SU-DHL-6 (cell line): Measurements from ENCODE around the gene MIPEP.

Experiments used
- H2AFZ ChIP-seq: fragments of 200-600 bp; sonication (generic); 2 replicates; pipeline ENCODE4 v1.6.1; 2014; ENCODE audit warnings: low read depth, mild to moderate bottlenecking, moderate library complexity, mixed read lengths, antibody characterized with exemption, low read length; ENCODE audit not compliant: severe bottlenecking
- H3F3A ChIP-seq: fragments of 200-600 bp; shearing (Covaris generic); 2 replicates; pipeline ENCODE4 v1.6.0; 2016; ENCODE audit warnings: antibody characterized with exemption, mild to moderate bottlenecking; ENCODE audit not compliant: insufficient read depth
- H3K27ac ChIP-seq: fragments of 200-600 bp; sonication (generic); 2 replicates; pipeline ENCODE4 v1.5.1; 2016; ENCODE audit warnings: low read depth, mild to moderate bottlenecking, low read length, moderate library complexity, mixed read lengths
- H3K27me3 ChIP-seq: fragments of 200-600 bp; sonication (generic), shearing (Covaris generic); 2 replicates; pipeline ENCODE4 v1.6.0; 2014; ENCODE audit warnings: mild to moderate bottlenecking, low read length
- H3K36me3 ChIP-seq: fragments of 200-600 bp; sonication (generic); 2 replicates; pipeline ENCODE4 v1.6.1; 2014; ENCODE audit warnings: mild to moderate bottlenecking, low read length, mixed read lengths
- H3K4me2 ChIP-seq: fragments of 300-600, 200-600 bp; shearing (Covaris generic), sonication (generic); 2 replicates; pipeline ENCODE4 v1.6.0; 2014; ENCODE audit warnings: low read length, low read depth, mild to moderate bottlenecking; ENCODE audit not compliant: poor library complexity, severe bottlenecking
- H3K4me3 ChIP-seq: fragments of 200-600 bp; sonication (generic); 2 replicates; pipeline ENCODE4 v1.5.1; 2014; ENCODE audit warnings: antibody characterized with exemption, low read length, mild to moderate bottlenecking, mixed read lengths; ENCODE audit not compliant: insufficient read depth, poor library complexity, severe bottlenecking
- H3K79me2 ChIP-seq: fragments of 200-600 bp; sonication (generic); 2 replicates; pipeline ENCODE4 v1.6.1; 2014; ENCODE audit warnings: mild to moderate bottlenecking, low read length, moderate library complexity; ENCODE audit not compliant: insufficient read depth
- H3K9ac ChIP-seq: fragments of 200-600 bp; sonication (generic); 2 replicates; pipeline ENCODE4 v1.7.0; 2014; ENCODE audit warnings: mild to moderate bottlenecking, low read length
- H3K9me2 ChIP-seq: fragments of 200-600 bp; sonication (generic); replicated peaks from 2 replicates; pipeline ENCODE4 v1.6.1; 2014; ENCODE audit warnings: low read length; ENCODE audit not compliant: insufficient read depth
- H3K9me3 ChIP-seq: fragments of 200-600 bp; sonication (generic); 2 replicates; pipeline ENCODE4 v1.6.1; 2014; ENCODE audit warnings: low read length, mixed read lengths; ENCODE audit not compliant: insufficient read depth
- H4K20me1 ChIP-seq: fragments of 200-600 bp; sonication (generic); 2 replicates; pipeline ENCODE4 v1.6.1; 2014; ENCODE audit warnings: low read depth, mild to moderate bottlenecking, antibody characterized with exemption, low read length, moderate library complexity, mixed read lengths
- EZH2phosphoT487 ChIP-seq: fragments of 200-600 bp; sonication (generic), shearing (Covaris generic); conservative IDR thresholded peaks from 2 replicates; pipeline ENCODE4 v1.6.1; 2018; ENCODE audit warnings: mild to moderate bottlenecking, antibody characterized with exemption, low read length, moderate library complexity, mixed read lengths
- TF ChIP-seq, protein P1 (sequence below): fragments of 200-600 bp; sonication (generic); IDR thresholded peaks from one replicate; pipeline ENCODE4 v1.5.1; 2017; ENCODE audit warnings: antibody characterized with exemption, mild to moderate bottlenecking, low read length, moderate library complexity; ENCODE audit not compliant: insufficient read depth, poor library complexity, severe bottlenecking

The MIPEP gene

DNA sequence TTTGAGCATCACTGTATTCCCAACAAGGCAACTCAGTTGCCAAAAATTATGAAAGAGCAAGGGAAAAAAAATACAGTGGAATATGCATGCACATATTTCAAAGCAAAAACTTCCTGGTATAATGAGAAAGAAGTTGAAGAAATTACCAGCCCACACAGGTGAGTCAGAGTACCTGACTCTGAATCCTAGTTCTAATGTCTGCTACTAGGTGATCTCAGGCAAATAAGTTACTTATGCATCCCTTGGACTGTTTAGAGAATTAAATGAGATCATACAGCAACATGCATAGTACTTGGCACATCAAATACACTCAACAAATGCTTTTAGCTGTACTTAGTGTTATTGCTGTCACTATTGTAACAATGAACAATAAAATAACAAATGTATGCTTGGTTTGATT is 144.9 kb downstream of the MIPEP start:
- H3K27ac ChIP-seq: no peak overlapping the region
- H3K27me3 ChIP-seq: no peaks in the 10 kb centered on the region
- H3K79me2 ChIP-seq: no peaks in the 10 kb centered on the region
- no peaks in the 10 kb centered on the region for H4K20me1 ChIP-seq
- no peak overlapping the region for H3K9ac ChIP-seq
- H3K9me2 ChIP-seq: no peaks in the 10 kb centered on the region
- no peaks in the 10 kb centered on the region for H3F3A ChIP-seq
- H2AFZ ChIP-seq: no peak overlapping the region
- no peaks in the 10 kb centered on the region for H3K9me3 ChIP-seq
- no peak for TF ChIP-seq EZH2phosphoT487
- TF ChIP-seq, protein P1, sequence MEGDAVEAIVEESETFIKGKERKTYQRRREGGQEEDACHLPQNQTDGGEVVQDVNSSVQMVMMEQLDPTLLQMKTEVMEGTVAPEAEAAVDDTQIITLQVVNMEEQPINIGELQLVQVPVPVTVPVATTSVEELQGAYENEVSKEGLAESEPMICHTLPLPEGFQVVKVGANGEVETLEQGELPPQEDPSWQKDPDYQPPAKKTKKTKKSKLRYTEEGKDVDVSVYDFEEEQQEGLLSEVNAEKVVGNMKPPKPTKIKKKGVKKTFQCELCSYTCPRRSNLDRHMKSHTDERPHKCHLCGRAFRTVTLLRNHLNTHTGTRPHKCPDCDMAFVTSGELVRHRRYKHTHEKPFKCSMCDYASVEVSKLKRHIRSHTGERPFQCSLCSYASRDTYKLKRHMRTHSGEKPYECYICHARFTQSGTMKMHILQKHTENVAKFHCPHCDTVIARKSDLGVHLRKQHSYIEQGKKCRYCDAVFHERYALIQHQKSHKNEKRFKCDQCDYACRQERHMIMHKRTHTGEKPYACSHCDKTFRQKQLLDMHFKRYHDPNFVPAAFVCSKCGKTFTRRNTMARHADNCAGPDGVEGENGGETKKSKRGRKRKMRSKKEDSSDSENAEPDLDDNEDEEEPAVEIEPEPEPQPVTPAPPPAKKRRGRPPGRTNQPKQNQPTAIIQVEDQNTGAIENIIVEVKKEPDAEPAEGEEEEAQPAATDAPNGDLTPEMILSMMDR: no peak
- no peak overlapping the region for H3K4me3 ChIP-seq
- H3K36me3 ChIP-seq: no peaks in the 10 kb centered on the region
- H3K4me2 ChIP-seq: no peak overlapping the region

DNA sequence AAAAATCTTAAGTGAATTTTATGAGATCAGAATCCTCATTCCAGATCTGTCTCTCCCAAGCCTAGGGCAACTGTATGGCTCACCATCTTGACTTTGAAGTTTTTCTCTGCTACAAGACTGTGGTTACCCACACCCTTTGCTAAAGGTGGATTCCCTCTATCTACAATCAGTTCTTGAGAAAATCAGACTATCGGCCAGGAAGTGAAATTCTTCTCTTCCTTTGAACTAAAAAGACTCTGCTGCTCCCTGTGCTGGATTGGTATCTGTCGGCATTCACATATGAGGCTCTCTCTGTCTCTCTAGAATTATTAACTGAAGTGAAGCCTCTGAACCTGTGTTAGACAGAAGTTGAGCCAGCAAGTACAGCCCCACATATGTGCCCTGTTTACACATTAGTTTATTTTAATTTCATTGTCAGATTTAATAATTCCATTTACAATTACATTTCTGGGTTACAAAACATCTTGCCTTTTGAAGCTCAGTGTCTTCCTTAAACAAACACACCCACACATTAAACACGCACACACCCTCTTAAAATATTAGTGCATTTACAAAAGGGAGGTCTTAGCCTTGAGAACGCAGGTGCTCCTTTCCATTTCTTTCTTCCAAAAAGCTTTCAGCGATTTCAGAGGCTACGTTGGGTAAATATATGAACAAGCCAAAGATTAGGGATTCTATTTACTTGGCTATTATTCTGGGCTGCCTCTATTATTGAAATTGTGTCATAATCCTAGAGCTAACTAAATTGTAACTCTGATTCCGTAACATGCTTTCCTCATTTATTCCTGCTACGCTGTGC is 145.7 kb downstream of the MIPEP start:
- H3K27ac ChIP-seq: no peak overlapping the region
- H3K4me2 ChIP-seq: no peak overlapping the region

DNA sequence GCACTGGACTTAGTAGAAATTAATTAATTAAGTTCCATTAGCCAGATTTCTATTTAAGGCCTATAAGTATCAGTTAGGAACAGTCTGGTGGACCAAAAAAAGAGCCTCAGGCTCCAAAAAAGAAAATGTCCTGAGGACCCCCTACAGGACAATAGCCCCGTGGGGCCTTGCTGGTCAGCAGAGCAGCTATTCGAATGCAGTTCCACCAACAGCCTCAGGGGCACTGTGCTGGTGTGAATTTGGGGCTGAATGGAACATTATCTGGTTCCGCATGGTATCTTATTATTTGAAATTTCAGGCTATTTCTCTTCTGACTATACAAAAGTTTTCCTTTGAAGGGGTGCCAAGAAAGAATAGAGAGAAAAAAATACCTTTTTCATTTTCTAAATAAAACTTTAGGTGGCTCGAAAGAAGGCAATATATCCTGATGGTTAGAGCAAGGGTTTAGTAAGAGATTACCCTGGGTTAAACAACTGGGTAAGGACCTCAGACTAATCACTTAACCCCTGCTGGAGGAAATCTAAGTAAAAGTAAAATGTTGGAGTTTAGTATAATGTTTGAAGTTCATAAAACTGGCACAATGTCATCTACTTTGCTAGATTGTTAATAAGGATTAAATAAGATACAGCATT is 147.2 kb downstream of the MIPEP start:
- H3K4me3 ChIP-seq: no peak overlapping the region
- H3K9me3 ChIP-seq: no peaks in the 10 kb centered on the region

More for the DNA sequence above, 145.7 kb downstream of the MIPEP start:
- Histone ChIP-seq H3F3A (no peaks in the 10 kb centered on the region), H3K9me3 (no peaks in the 10 kb centered on the region), H3K36me3 (no peaks in the 10 kb centered on the region), H3K9me2 (no peaks in the 10 kb centered on the region), H3K79me2 (no peaks in the 10 kb centered on the region), H4K20me1 (no peaks in the 10 kb centered on the region), H3K27me3 (no peaks in the 10 kb centered on the region), H3K4me3 (no peak overlapping the region), H3K9ac (no peak overlapping the region), H2AFZ (no peak overlapping the region)
- no peak for TF ChIP-seq EZH2phosphoT487
- TF ChIP-seq, protein P1: no peak

More for the DNA sequence above, 147.2 kb downstream of the MIPEP start:
- H3F3A ChIP-seq: no peaks in the 10 kb centered on the region
- H3K9me2 ChIP-seq: no peaks in the 10 kb centered on the region
- H3K36me3 ChIP-seq: no peaks in the 10 kb centered on the region
- no peak overlapping the region for H3K27ac ChIP-seq
- H3K4me2 ChIP-seq: no peak overlapping the region
- TF ChIP-seq, protein P1: peak; percentile 36
- TF ChIP-seq EZH2phosphoT487: no peak
- H2AFZ ChIP-seq: no peak overlapping the region
- H4K20me1 ChIP-seq: no peaks in the 10 kb centered on the region
- H3K27me3 ChIP-seq: no peaks in the 10 kb centered on the region
- H3K79me2 ChIP-seq: no peaks in the 10 kb centered on the region
- no peak overlapping the region for H3K9ac ChIP-seq
